PFSK-1 (cell line): Measurements from ENCODE around the gene SH2D3C.

Experiments used
- SIN3A ChIP-seq: IDR thresholded peaks from 2 replicates; pipeline ENCODE4 v1.6.1; 2012; ENCODE audit warnings: mild to moderate bottlenecking, low read length, moderate library complexity, borderline replicate concordance; ENCODE audit not compliant: insufficient read depth
- TAF1 ChIP-seq: IDR thresholded peaks from 2 replicates; pipeline ENCODE4 v1.6.1; 2012; ENCODE audit warnings: low read length, control low read depth, borderline replicate concordance; ENCODE audit not compliant: insufficient read depth
- TF ChIP-seq, protein P1 (sequence below), 2 experiments: IDR thresholded peaks; 2 replicates each; pipeline versions ENCODE4 v1.6.1 to v1.8.0; 2011 to 2012; ENCODE audit warnings: low read depth in 2 of 2, low read length in 2 of 2, control low read depth in 1 of 2, inconsistent platforms in 1 of 2, mild to moderate bottlenecking in 1 of 2, moderate library complexity in 1 of 2; ENCODE audit not compliant: insufficient read depth in 1 of 2

DNA sequence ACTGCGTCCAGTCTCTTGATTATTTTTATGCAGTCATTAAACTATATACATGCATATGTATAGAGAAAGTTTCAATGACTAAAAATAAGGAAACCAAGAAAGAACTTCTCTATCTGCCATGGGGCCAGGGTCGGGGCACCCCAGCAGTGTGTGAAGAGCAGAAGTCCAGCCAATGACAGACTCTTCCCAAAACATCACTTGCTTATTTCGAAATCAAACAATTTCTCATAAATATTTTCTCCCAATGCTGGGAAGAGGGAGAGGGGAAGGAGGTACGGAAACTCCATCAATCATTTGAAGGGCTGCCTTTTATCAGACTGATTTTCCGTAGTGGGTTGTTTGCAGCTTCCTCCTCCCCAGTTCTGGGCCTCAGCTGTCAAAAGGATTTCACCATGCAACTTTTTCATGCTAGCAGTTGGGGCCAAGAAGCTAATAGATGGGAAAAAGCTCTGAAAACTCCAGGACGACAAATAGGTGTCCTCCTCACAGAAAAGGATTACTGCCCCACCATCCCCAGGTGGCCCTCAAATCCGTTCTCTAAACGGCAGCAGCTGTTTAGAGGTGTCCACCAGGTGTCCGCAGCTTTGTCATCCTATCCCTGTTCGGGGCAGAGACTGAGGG, 23.6 kb upstream of the SH2D3C start:
- TF ChIP-seq TAF1 (no peak), SIN3A (no peak)
- TF ChIP-seq, protein P1, sequence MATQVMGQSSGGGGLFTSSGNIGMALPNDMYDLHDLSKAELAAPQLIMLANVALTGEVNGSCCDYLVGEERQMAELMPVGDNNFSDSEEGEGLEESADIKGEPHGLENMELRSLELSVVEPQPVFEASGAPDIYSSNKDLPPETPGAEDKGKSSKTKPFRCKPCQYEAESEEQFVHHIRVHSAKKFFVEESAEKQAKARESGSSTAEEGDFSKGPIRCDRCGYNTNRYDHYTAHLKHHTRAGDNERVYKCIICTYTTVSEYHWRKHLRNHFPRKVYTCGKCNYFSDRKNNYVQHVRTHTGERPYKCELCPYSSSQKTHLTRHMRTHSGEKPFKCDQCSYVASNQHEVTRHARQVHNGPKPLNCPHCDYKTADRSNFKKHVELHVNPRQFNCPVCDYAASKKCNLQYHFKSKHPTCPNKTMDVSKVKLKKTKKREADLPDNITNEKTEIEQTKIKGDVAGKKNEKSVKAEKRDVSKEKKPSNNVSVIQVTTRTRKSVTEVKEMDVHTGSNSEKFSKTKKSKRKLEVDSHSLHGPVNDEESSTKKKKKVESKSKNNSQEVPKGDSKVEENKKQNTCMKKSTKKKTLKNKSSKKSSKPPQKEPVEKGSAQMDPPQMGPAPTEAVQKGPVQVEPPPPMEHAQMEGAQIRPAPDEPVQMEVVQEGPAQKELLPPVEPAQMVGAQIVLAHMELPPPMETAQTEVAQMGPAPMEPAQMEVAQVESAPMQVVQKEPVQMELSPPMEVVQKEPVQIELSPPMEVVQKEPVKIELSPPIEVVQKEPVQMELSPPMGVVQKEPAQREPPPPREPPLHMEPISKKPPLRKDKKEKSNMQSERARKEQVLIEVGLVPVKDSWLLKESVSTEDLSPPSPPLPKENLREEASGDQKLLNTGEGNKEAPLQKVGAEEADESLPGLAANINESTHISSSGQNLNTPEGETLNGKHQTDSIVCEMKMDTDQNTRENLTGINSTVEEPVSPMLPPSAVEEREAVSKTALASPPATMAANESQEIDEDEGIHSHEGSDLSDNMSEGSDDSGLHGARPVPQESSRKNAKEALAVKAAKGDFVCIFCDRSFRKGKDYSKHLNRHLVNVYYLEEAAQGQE (IDR thresholded peaks at IDR 0.05; ENCODE audit: insufficient read depth in 1 of 2, low read depth in 2 of 2, low read length in 2 of 2): no peak
